Tibial nerve (tissue), 4 donors: ENCODE results near the gene C1orf50. TPM values are rescaled to one million over a fixed set of nuclear protein-coding genes. Genes with fewer than 3 reads are reported as not detected.

Experiments
- DNase-seq, 2 donors: peaks; one replicate each; pipeline ENCODE4 v3.0.0-alpha.2; 2019; ENCODE audit warnings: low spot score in 2 of 2
- H3K27ac ChIP-seq, 4 donors: fragments of 200-600 bp; sonication (generic) in 3 of 4; one replicate each; pipeline ENCODE4 v1.5.1; 2017 to 2019; ENCODE audit warnings: mild to moderate bottlenecking in 1 of 4
- H3K27me3 ChIP-seq, 2 donors: fragments of 200-600 bp; sonication (generic) in 1 of 2; one replicate each; pipeline versions ENCODE4 v1.5.1 to v1.6.0; 2017 to 2019
- H3K36me3 ChIP-seq, 3 donors: fragments of 200-600 bp; sonication (generic); one replicate each; pipeline ENCODE4 v1.5.1; 2018 to 2019
- H3K4me1 ChIP-seq, 4 donors: fragments of 200-600 bp; sonication (generic) in 3 of 4; one replicate each; pipeline ENCODE4 v1.5.1; 2017 to 2019
- H3K4me3 ChIP-seq, 4 donors: fragments of 200-600 bp; sonication (generic) in 3 of 4; one replicate each; pipeline ENCODE4 v1.5.1; 2017 to 2019; ENCODE audit warnings: mild to moderate bottlenecking in 1 of 4, moderate library complexity in 1 of 4
- H3K9me3 ChIP-seq, 4 donors: fragments of 200-600 bp; sonication (generic) in 3 of 4; one replicate each; pipeline ENCODE4 v1.5.1; 2017 to 2019
- CTCF ChIP-seq, 5 experiments: fragments of 200-600 bp in 3 of 5; fragments of 450-650 bp in 2 of 5; sonication (generic) in 3 of 5; IDR thresholded peaks; one replicate each; pipeline ENCODE4 v1.5.1; 2016 to 2019; ENCODE audit warnings: antibody characterized with exemption in 5 of 5, mild to moderate bottlenecking in 3 of 5, moderate library complexity in 2 of 5
- EP300 ChIP-seq, 2 donors: sonication (generic); formaldehyde crosslinking; IDR thresholded peaks; one replicate each; pipeline ENCODE4 v1.6.1; 2017; ENCODE audit warnings: antibody characterized with exemption in 2 of 2, mild to moderate bottlenecking in 1 of 2
- POLR2A ChIP-seq, 2 donors: fragments of 450-650 bp; IDR thresholded peaks; one replicate each; pipeline ENCODE4 v1.6.1; 2017; ENCODE audit warnings: antibody characterized with exemption in 2 of 2, mild to moderate bottlenecking in 2 of 2, moderate library complexity in 2 of 2
- WGBS, 2 donors: methylation state at CpG; one replicate each; pipeline ENCODE4 v1.1.5; 2018; 5-methylcytosine and 5-hydroxymethylcytosine counted together
- total RNA-seq, 4 donors: library from RNA; depleted of rRNA; stranded (reverse); fragments of >200 nt; gene quantifications; one replicate each; pipeline ENCODE4 v1.1.0, GENCODE V29; 2016

C1orf50 gene
- total RNA-seq, 4 donors from 2014 or later = 3.0 to 8.4 (median 3.5) TPM

DNA sequence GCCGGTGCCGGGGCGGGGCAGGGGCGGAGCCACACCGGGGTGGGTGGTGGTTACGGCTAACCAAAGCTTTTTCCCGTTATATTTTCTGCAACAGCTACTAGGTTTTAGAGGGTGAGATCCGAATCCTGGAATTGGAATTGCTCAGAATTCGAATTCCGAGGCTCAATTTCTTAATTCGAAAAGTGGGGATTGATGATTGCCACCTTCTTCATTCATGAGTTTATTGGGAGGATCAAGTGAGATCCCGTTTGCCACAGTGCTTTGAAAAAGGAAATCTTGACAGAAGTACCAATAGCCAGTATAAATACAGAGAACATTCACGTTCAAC, 50.4 kb downstream of the C1orf50 start:
- DNase-seq = no peak
- Histone ChIP-seq H3K27ac (peak overlapping the region; percentile 95 to 99 (median 96)), H3K4me3 (peak overlapping the region; percentile 24 to 88 (median 66)), H3K4me1 (peaks cover 0 to 23% (median 15%) of the 10 kb centered on the region in 4 donors), H3K9me3 (no peaks in the 10 kb centered on the region), H3K36me3 (peaks cover 0 to 4% (median 0%) of the 10 kb centered on the region in 3 donors), H3K27me3 (no peaks in the 10 kb centered on the region)
- TF ChIP-seq POLR2A (IDR thresholded peaks at IDR 0.05) = no peak
- TF ChIP-seq CTCF (IDR thresholded peaks at IDR 0.05) = no peak
- TF ChIP-seq EP300 (IDR thresholded peaks at IDR 0.05) = no peak
- WGBS, 2 donors = 0 to 1% methylated on average over 13 of the region's 13 CpGs

GRCh38 chr1:42817976-42818375, 50.9 kb downstream of the C1orf50 start:
- Histone ChIP-seq H3K36me3 (peaks cover 0 to 4% (median 0%) of the 10 kb centered on the region in 3 donors), H3K27me3 (no peaks in the 10 kb centered on the region), H3K27ac (peak overlapping the region in 2 of 4 donors; percentile 95 to 97), H3K4me1 (peaks cover 0 to 29% (median 15%) of the 10 kb centered on the region in 4 donors), H3K9me3 (no peaks in the 10 kb centered on the region), H3K4me3 (peak overlapping the region in 1 of 4 donors; percentile 66)
- 93 to 94% methylated on average over 3 of the region's 3 CpGs for WGBS, 2 donors
- no peak for DNase-seq
- no peak for TF ChIP-seq EP300 (IDR thresholded peaks at IDR 0.05)
- no peak for TF ChIP-seq POLR2A (IDR thresholded peaks at IDR 0.05)
- no peak for TF ChIP-seq CTCF (IDR thresholded peaks at IDR 0.05)

GRCh38 chr1:42820813-42821212, 53.8 kb downstream of the C1orf50 start:
- no peaks in the 10 kb centered on the region for H3K27me3 ChIP-seq
- H3K4me1 ChIP-seq = peaks cover 0 to 30% (median 12%) of the 10 kb centered on the region in 4 donors
- H3K4me3 ChIP-seq = no peak overlapping the region
- H3K27ac ChIP-seq = peak overlapping the region in 1 of 4 donors; percentile 18
- TF ChIP-seq CTCF (IDR thresholded peaks at IDR 0.05) = no peak
- TF ChIP-seq POLR2A (IDR thresholded peaks at IDR 0.05) = no peak
- no peak for TF ChIP-seq EP300 (IDR thresholded peaks at IDR 0.05)
- H3K9me3 ChIP-seq = no peaks in the 10 kb centered on the region
- no peak for DNase-seq
- H3K36me3 ChIP-seq = no peaks in the 10 kb centered on the region
- 41 to 54% methylated on average over 1 of the region's 1 CpG for WGBS, 2 donors

DNA sequence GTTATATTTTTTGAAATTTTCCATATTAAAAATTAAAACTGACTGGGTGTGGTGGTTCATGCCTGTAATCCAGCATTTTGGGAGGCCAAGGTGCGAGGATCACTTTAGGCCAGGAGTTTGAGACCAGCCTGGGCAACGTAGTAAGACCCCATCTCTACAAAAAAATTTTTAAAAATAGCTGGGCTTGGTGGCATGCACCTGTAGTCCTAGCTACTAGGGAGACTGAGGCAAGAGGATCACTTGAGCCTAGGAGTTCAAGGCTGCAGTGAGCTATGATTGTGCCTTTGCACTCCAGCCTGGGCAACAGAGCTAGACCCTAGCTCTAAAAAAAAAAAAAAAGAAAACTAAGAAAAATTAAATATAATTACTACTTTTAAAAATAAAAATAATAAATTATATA, 54.6 kb downstream of the C1orf50 start:
- H3K4me1 ChIP-seq = peaks cover 0 to 23% (median 6%) of the 10 kb centered on the region in 4 donors
- no peaks in the 10 kb centered on the region for H3K27me3 ChIP-seq
- H3K9me3 ChIP-seq = no peaks in the 10 kb centered on the region
- DNase-seq = no peak
- H3K4me3 ChIP-seq = no peak overlapping the region
- no peaks in the 10 kb centered on the region for H3K36me3 ChIP-seq
- TF ChIP-seq POLR2A (IDR thresholded peaks at IDR 0.05) (no peak), EP300 (IDR thresholded peaks at IDR 0.05) (no peak), CTCF (IDR thresholded peaks at IDR 0.05) (no peak)
- 97 to 98% methylated on average over 2 of the region's 2 CpGs for WGBS, 2 donors
- H3K27ac ChIP-seq = no peak overlapping the region

DNA sequence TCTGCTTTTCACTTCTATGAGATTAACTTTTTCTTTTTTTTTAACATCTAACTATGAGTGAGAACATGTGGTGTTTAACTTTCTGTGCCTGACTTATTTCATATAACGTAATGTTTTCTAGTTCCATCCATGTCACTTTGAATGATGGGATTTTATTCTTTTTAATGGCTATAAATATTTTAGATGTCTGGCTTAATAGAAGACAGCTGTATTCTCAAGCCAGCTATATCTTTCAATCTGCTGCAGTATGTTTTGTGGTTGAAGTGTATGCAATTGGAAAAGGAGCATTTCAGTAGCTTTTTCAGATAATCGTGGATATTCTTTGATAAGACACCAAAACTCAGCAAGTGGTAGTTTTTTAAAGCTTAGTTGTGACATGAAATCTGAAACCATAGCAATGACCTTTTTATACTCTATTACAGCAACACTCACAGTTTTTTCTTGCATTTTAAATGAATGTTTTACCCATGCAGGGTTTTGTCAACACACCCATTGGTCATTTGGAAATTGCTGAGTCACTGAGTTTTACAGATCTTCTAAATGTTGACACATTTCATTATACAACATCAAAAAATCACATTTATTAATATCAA, 55.8 kb downstream of the C1orf50 start:
- no peaks in the 10 kb centered on the region for H3K27me3 ChIP-seq
- no peaks in the 10 kb centered on the region for H3K9me3 ChIP-seq
- H3K4me3 ChIP-seq = no peak overlapping the region
- WGBS, 2 donors = 57 to 72% methylated on average over 2 of the region's 2 CpGs
- H3K27ac ChIP-seq = no peak overlapping the region
- TF ChIP-seq CTCF (IDR thresholded peaks at IDR 0.05) (no peak), EP300 (IDR thresholded peaks at IDR 0.05) (no peak), POLR2A (IDR thresholded peaks at IDR 0.05) (no peak)
- H3K36me3 ChIP-seq = peaks cover 0 to 3% (median 0%) of the 10 kb centered on the region in 3 donors
- DNase-seq = no peak
- H3K4me1 ChIP-seq = peaks cover 0 to 18% (median 2%) of the 10 kb centered on the region in 4 donors
